ENCODE results near the gene LAMA2. TPM values are rescaled to one million over a fixed set of nuclear protein-coding genes. Genes with fewer than 3 reads are reported as not detected.

The LAMA2 gene
- total and polyA plus RNA-seq, 2 donors (not counting 1 experiment from before 2014, with no cell fraction given) = 19.5 to 67.5 TPM

GRCh38 chr6:129110690-129111343, 227.9 kb downstream of the LAMA2 start:
- Histone ChIP-seq H4K20me1 (ENCODE audit: control insufficient read depth, extremely low read depth, insufficient read depth, low read length) (no peaks in the 10 kb centered on the region), H3K9me3 (ENCODE audit: control insufficient read depth, insufficient read depth, low read depth, low read length) (no peaks in the 10 kb centered on the region), H3K4me1 (ENCODE audit: control insufficient read depth, extremely low read depth, insufficient read depth, low read length) (no peaks in the 10 kb centered on the region), H3K4me3 (replicated peaks in 1 of 4; ENCODE audit: control extremely low read depth in 1 of 4, insufficient read depth in 1 of 4, low read depth in 3 of 4, low read length in 4 of 4) (no peak overlapping the region), H3K9ac (ENCODE audit: insufficient read depth, low read length) (no peak overlapping the region), H3K27ac (ENCODE audit: insufficient read depth, low read length) (no peak overlapping the region), H3K27me3 (ENCODE audit: control insufficient read depth, insufficient read depth, low read length) (no peaks in the 10 kb centered on the region), H3K79me2 (ENCODE audit: control insufficient read depth, insufficient read depth, low read length) (no peaks in the 10 kb centered on the region), H3K36me3 (ENCODE audit: control insufficient read depth, insufficient read depth, low read length) (no peaks in the 10 kb centered on the region), H2AFZ (ENCODE audit: low read length) (no peak overlapping the region), H3K4me2 (ENCODE audit: extremely low read depth, insufficient read depth, low read length) (no peak overlapping the region)
- no peak for TF ChIP-seq CTCF (conservative IDR thresholded peaks at IDR 0.05 in 1 of 2, IDR thresholded peaks at IDR 0.05 in 1 of 2; ENCODE audit: low read depth in 1 of 2, low read length in 2 of 2)
- TF ChIP-seq EZH2 (IDR thresholded peaks at IDR 0.05; ENCODE audit: low read length, missing control alignments) = no peak
- no peak for DNase-seq (ENCODE audit: low read depth in 2 of 2)

- no peak for DNase-seq (ENCODE audit: low read depth in 2 of 2)
- no peaks in the 10 kb centered on the region for H3K36me3 ChIP-seq (ENCODE audit: control insufficient read depth, insufficient read depth, low read length)
- no peak overlapping the region for H2AFZ ChIP-seq (ENCODE audit: low read length)
- H3K79me2 ChIP-seq (ENCODE audit: control insufficient read depth, insufficient read depth, low read length) = no peaks in the 10 kb centered on the region
- H4K20me1 ChIP-seq (ENCODE audit: control insufficient read depth, extremely low read depth, insufficient read depth, low read length) = no peaks in the 10 kb centered on the region
- no peak overlapping the region for H3K4me3 ChIP-seq (replicated peaks in 1 of 4; ENCODE audit: control extremely low read depth in 1 of 4, insufficient read depth in 1 of 4, low read depth in 3 of 4, low read length in 4 of 4)
- no peak overlapping the region for H3K9ac ChIP-seq (ENCODE audit: insufficient read depth, low read length)
- no peaks in the 10 kb centered on the region for H3K9me3 ChIP-seq (ENCODE audit: control insufficient read depth, insufficient read depth, low read depth, low read length)
- no peak overlapping the region for H3K4me2 ChIP-seq (ENCODE audit: extremely low read depth, insufficient read depth, low read length)
- no peak for TF ChIP-seq CTCF (conservative IDR thresholded peaks at IDR 0.05 in 1 of 2, IDR thresholded peaks at IDR 0.05 in 1 of 2; ENCODE audit: low read depth in 1 of 2, low read length in 2 of 2)
- H3K27me3 ChIP-seq (ENCODE audit: control insufficient read depth, insufficient read depth, low read length) = no peaks in the 10 kb centered on the region
- no peak overlapping the region for H3K27ac ChIP-seq (ENCODE audit: insufficient read depth, low read length)
- no peaks in the 10 kb centered on the region for H3K4me1 ChIP-seq (ENCODE audit: control insufficient read depth, extremely low read depth, insufficient read depth, low read length)
These were observed 228.4 kb downstream of the LAMA2 start for GRCh38 chr6:129111346-129111745.

GRCh38 chr6:129111853-129112252, 228.9 kb downstream of the LAMA2 start:
- Histone ChIP-seq H3K4me1 (ENCODE audit: control insufficient read depth, extremely low read depth, insufficient read depth, low read length) (no peaks in the 10 kb centered on the region), H3K9me3 (ENCODE audit: control insufficient read depth, insufficient read depth, low read depth, low read length) (no peaks in the 10 kb centered on the region), H3K9ac (ENCODE audit: insufficient read depth, low read length) (no peak overlapping the region), H3K79me2 (ENCODE audit: control insufficient read depth, insufficient read depth, low read length) (no peaks in the 10 kb centered on the region), H3K4me3 (replicated peaks in 1 of 4; ENCODE audit: control extremely low read depth in 1 of 4, insufficient read depth in 1 of 4, low read depth in 3 of 4, low read length in 4 of 4) (no peak overlapping the region), H2AFZ (ENCODE audit: low read length) (no peak overlapping the region), H3K27me3 (ENCODE audit: control insufficient read depth, insufficient read depth, low read length) (no peaks in the 10 kb centered on the region), H3K27ac (ENCODE audit: insufficient read depth, low read length) (no peak overlapping the region), H4K20me1 (ENCODE audit: control insufficient read depth, extremely low read depth, insufficient read depth, low read length) (no peaks in the 10 kb centered on the region), H3K4me2 (ENCODE audit: extremely low read depth, insufficient read depth, low read length) (no peak overlapping the region), H3K36me3 (ENCODE audit: control insufficient read depth, insufficient read depth, low read length) (no peaks in the 10 kb centered on the region)
- TF ChIP-seq CTCF (conservative IDR thresholded peaks at IDR 0.05 in 1 of 2, IDR thresholded peaks at IDR 0.05 in 1 of 2; ENCODE audit: low read depth in 1 of 2, low read length in 2 of 2) = no peak
- TF ChIP-seq EZH2 (IDR thresholded peaks at IDR 0.05; ENCODE audit: low read length, missing control alignments) = no peak
- DNase-seq (ENCODE audit: low read depth in 2 of 2) = no peak

Data from fibroblast of lung (primary cell).